ENCODE data around the gene JAK1. TPM values are rescaled to one million over a fixed set of nuclear protein-coding genes. Genes with fewer than 3 reads are reported as not detected.

Gene JAK1
- total RNA-seq, 2 donors from 2014 or later, result 90.3 to 122 TPM

DNA sequence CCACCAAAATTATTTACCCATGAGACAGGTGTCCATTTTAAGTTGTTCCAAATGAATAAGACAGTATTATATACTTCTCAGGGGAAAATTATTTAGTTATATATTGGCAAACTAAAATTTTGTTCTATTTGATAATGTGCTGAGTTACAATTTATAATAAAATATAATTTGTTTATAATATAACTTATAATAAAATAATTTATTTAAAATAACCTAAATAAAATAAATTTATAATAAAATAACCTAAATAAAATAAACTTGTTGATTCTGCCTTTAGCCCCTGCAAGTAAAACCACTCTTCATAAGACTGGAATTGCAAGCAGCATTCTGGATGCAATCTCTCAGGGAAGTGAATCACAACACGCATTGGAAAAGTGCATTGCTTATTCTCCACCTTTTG is 151.9 kb downstream of the JAK1 start:
- H3K27ac ChIP-seq, result no peak overlapping the region
- no peak for DNase-seq (ENCODE audit: low spot score)
- H3K4me1 ChIP-seq, result no peaks in the 10 kb centered on the region
- TF ChIP-seq, protein P1, sequence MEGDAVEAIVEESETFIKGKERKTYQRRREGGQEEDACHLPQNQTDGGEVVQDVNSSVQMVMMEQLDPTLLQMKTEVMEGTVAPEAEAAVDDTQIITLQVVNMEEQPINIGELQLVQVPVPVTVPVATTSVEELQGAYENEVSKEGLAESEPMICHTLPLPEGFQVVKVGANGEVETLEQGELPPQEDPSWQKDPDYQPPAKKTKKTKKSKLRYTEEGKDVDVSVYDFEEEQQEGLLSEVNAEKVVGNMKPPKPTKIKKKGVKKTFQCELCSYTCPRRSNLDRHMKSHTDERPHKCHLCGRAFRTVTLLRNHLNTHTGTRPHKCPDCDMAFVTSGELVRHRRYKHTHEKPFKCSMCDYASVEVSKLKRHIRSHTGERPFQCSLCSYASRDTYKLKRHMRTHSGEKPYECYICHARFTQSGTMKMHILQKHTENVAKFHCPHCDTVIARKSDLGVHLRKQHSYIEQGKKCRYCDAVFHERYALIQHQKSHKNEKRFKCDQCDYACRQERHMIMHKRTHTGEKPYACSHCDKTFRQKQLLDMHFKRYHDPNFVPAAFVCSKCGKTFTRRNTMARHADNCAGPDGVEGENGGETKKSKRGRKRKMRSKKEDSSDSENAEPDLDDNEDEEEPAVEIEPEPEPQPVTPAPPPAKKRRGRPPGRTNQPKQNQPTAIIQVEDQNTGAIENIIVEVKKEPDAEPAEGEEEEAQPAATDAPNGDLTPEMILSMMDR (IDR thresholded peaks at IDR 0.05), result no peak
- H3K4me3 ChIP-seq, result no peak overlapping the region
- no peaks in the 10 kb centered on the region for H3K9me3 ChIP-seq
- no peaks in the 10 kb centered on the region for H3K27me3 ChIP-seq
- peaks cover 6% of the 10 kb centered on the region for H3K36me3 ChIP-seq

DNA sequence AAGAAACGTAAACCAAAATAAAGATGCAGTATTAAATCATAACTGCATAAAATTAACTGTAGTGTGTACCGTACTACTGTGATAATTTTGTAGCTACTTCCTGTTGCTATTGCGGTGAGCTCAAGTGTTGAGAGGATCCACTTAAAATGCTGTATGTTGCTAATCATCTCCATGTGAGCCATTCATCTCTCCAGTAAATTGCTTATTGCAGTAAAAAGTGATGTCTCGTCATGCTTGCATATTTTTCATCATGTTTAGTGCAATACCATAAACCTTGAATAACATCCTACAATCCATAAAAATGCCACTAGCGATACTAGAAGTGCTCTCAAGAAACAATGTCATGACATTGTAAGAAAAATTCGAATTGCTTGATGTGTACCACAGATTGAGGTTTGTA is 155.2 kb downstream of the JAK1 start:
- H3K27me3 ChIP-seq, result no peaks in the 10 kb centered on the region
- H3K4me1 ChIP-seq, result no peaks in the 10 kb centered on the region
- TF ChIP-seq, protein P1 (IDR thresholded peaks at IDR 0.05), result no peak
- H3K9me3 ChIP-seq, result no peaks in the 10 kb centered on the region
- H3K4me3 ChIP-seq, result no peak overlapping the region
- DNase-seq (ENCODE audit: low spot score), result no peak
- H3K27ac ChIP-seq, result no peak overlapping the region
- H3K36me3 ChIP-seq, result peaks cover 6% of the 10 kb centered on the region

DNA sequence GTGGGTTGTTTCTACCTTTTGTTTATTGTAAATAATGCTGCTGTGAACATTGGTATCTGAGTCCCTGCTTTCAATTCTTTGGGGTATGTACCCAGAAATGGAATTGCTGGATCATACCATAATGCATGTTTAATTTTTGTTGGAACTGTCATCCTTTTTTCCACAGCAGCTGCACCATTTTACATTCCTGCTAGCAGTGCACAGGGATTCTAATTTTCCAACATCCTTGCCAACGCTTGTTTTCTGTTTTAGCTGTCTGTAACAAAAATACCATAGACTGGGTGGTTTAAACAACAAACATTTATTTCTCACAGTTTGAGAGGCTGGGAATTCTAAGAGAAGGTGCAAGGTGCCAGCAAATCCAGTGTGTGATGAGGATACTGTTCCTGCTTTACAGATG is 156.3 kb downstream of the JAK1 start:
- H3K27ac ChIP-seq, result no peak overlapping the region
- H3K36me3 ChIP-seq, result peaks cover 6% of the 10 kb centered on the region
- TF ChIP-seq, protein P1 (IDR thresholded peaks at IDR 0.05), result no peak
- no peak overlapping the region for H3K4me3 ChIP-seq
- no peak for DNase-seq (ENCODE audit: low spot score)
- no peaks in the 10 kb centered on the region for H3K4me1 ChIP-seq
- H3K27me3 ChIP-seq, result no peaks in the 10 kb centered on the region
- H3K9me3 ChIP-seq, result no peaks in the 10 kb centered on the region

DNA sequence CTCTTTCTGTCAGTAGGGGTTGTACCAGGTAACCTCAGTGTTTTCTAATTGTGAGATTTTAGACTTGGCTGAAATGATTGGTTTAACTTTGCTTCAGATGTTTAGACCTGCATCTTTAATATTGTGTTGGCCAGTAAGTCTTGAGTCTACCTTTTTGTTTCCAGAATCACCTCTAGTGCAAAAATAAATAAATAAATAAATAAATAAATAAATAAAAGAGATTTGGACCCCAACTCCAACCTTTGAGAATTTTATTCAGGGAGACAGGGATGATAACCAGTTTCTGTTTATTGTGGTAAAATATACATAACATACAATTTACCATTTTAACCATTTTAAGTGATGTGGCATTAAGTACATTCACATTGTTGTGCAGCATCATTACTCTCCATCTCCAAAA is 157.0 kb downstream of the JAK1 start:
- DNase-seq (ENCODE audit: low spot score), result no peak
- Histone ChIP-seq H3K27ac (no peak overlapping the region), H3K27me3 (no peaks in the 10 kb centered on the region), H3K4me3 (no peak overlapping the region), H3K36me3 (no peaks in the 10 kb centered on the region), H3K4me1 (no peaks in the 10 kb centered on the region), H3K9me3 (no peaks in the 10 kb centered on the region)
- TF ChIP-seq, protein P1 (IDR thresholded peaks at IDR 0.05), result no peak

DNA sequence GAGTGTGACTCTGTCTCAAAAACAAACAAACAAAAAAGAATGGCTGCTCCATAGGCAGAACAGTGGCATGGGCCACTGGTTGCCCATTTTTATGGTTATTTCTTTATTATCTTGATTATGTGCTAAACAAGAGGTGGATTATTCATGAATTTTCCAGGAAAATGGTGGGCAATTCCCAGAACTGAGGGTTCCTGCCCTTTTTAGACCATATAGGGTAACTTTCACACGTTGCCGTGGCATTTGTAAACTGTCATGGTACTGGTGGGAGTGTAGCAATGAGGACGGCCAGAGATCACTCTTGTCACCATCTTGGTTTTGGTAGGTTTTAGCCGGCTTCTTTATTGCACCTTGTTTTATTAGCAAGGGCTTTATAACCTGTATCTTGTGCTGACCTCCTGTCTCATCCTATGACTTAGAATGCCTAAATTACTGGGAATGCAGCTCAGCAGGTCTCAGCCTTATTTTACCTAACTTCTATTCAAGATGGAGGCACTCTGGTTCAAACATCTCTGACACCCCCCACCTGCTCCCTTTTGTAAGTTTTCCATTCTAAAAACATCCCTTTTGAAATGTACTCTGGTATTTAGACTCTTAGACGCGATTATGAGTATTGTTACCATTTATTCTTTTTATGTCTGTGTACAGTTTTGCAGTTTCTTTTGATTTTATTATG is 164.4 kb downstream of the JAK1 start:
- Histone ChIP-seq H3K9me3 (no peaks in the 10 kb centered on the region), H3K27me3 (no peaks in the 10 kb centered on the region), H3K4me1 (no peaks in the 10 kb centered on the region), H3K36me3 (no peaks in the 10 kb centered on the region), H3K4me3 (no peak overlapping the region), H3K27ac (no peak overlapping the region)
- no peak for DNase-seq (ENCODE audit: low spot score)
- TF ChIP-seq, protein P1 (IDR thresholded peaks at IDR 0.05), result no peak

DNA sequence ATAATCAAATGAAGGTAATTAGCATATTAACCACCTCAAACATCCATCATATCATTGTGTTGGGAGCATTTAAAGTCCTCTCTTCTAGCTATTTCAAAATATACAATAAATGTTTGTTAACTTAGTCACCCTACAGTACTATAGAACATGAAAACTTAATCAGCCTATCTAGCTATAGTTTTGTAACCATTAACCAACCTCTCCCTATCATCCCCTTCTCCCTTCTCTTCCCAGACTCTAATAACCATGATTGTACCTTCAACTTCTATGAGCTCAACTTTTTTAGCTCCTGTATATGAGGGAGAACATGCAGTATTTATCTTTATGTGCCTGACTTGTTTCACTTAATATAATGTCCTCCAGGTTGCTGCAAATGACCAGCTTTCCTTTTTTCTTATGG is 167.5 kb downstream of the JAK1 start:
- DNase-seq (ENCODE audit: low spot score), result no peak
- H3K9me3 ChIP-seq, result no peaks in the 10 kb centered on the region
- no peaks in the 10 kb centered on the region for H3K27me3 ChIP-seq
- no peak overlapping the region for H3K4me3 ChIP-seq
- no peaks in the 10 kb centered on the region for H3K36me3 ChIP-seq
- H3K27ac ChIP-seq, result no peak overlapping the region
- H3K4me1 ChIP-seq, result no peaks in the 10 kb centered on the region
- TF ChIP-seq, protein P1 (IDR thresholded peaks at IDR 0.05), result no peak

Measured in right atrium auricular region (tissue), 2 donors.